HEK293 (cell line): ENCODE data around the gene A2ML1.

Experiments
- HOXA7 ChIP-seq: sonication (generic); formaldehyde crosslinking; IDR thresholded peaks from 2 replicates; pipeline ENCODE4 v1.8.1; 2022; ENCODE audit warnings: missing genetic modification reagents, borderline replicate concordance
- KLF9 ChIP-seq: fragments of 450-650 bp; formaldehyde crosslinking; IDR thresholded peaks from 2 replicates; pipeline ENCODE4 v1.5.1; 2016; ENCODE audit warnings: missing biosample characterization, missing genetic modification characterization, low read depth
- MYNN ChIP-seq: fragments of 450-650 bp; formaldehyde crosslinking; IDR thresholded peaks from 2 replicates; pipeline ENCODE4 v1.5.1; 2016; ENCODE audit warnings: missing biosample characterization, missing genetic modification characterization, borderline replicate concordance
- OVOL3 ChIP-seq: fragments of 450-650 bp; formaldehyde crosslinking; IDR thresholded peaks from 2 replicates; pipeline ENCODE4 v1.5.1; 2016; ENCODE audit warnings: missing biosample characterization, missing genetic modification characterization
- SCRT2 ChIP-seq: fragments of 450-650 bp; formaldehyde crosslinking; IDR thresholded peaks from 2 replicates; pipeline ENCODE4 v1.5.1; 2016; ENCODE audit warnings: missing biosample characterization, missing genetic modification characterization
- TSHZ1 ChIP-seq: fragments of 450-650 bp; formaldehyde crosslinking; IDR thresholded peaks from 2 replicates; pipeline ENCODE4 v1.5.1; 2016; ENCODE audit warnings: missing biosample characterization, missing genetic modification characterization, borderline replicate concordance
- WT1 ChIP-seq: fragments of 450-650 bp; formaldehyde crosslinking; IDR thresholded peaks from 2 replicates; pipeline ENCODE4 v1.5.1; 2016; ENCODE audit warnings: missing biosample characterization, missing genetic modification characterization
- ZBTB21 ChIP-seq: fragments of 450-650 bp; formaldehyde crosslinking; IDR thresholded peaks from 2 replicates; pipeline ENCODE4 v1.5.1; 2017; ENCODE audit warnings: missing biosample characterization, missing genetic modification characterization
- ZEB2 ChIP-seq: fragments of 450-650 bp; formaldehyde crosslinking; IDR thresholded peaks from 2 replicates; pipeline ENCODE4 v1.5.1; 2016; ENCODE audit warnings: missing biosample characterization, missing genetic modification characterization
- ZIC2 ChIP-seq: fragments of 450-650 bp; formaldehyde crosslinking; IDR thresholded peaks from 2 replicates; pipeline ENCODE4 v1.5.1; 2016; ENCODE audit warnings: missing biosample characterization, missing genetic modification characterization
- ZNF202 ChIP-seq: fragments of 450-650 bp; formaldehyde crosslinking; IDR thresholded peaks from 2 replicates; pipeline ENCODE4 v1.5.1; 2016; ENCODE audit warnings: missing biosample characterization, missing genetic modification characterization, borderline replicate concordance
- ZNF221 ChIP-seq: fragments of 450-650 bp; formaldehyde crosslinking; IDR thresholded peaks from 2 replicates; pipeline ENCODE4 v1.5.1; 2017; ENCODE audit warnings: missing biosample characterization, missing genetic modification characterization, borderline replicate concordance
- ZNF24 ChIP-seq: fragments of 450-650 bp; formaldehyde crosslinking; IDR thresholded peaks from 2 replicates; pipeline ENCODE4 v1.5.1; 2016; ENCODE audit warnings: missing biosample characterization, missing genetic modification characterization
- ZNF292 ChIP-seq: fragments of 450-650 bp; formaldehyde crosslinking; IDR thresholded peaks from 2 replicates; pipeline ENCODE4 v1.5.1; 2016; ENCODE audit warnings: low read depth, missing biosample characterization, missing genetic modification characterization, borderline replicate concordance
- ZNF335 ChIP-seq: fragments of 450-650 bp; formaldehyde crosslinking; conservative IDR thresholded peaks from 2 replicates; pipeline ENCODE4 v1.5.1; 2016; ENCODE audit warnings: missing biosample characterization, missing genetic modification characterization
- ZNF404 ChIP-seq: fragments of 450-650 bp; formaldehyde crosslinking; IDR thresholded peaks from 2 replicates; pipeline ENCODE4 v1.5.1; 2017; ENCODE audit warnings: missing biosample characterization, missing genetic modification characterization
- ZNF433 ChIP-seq: fragments of 450-650 bp; formaldehyde crosslinking; IDR thresholded peaks from 2 replicates; pipeline ENCODE4 v1.5.1; 2016; ENCODE audit warnings: missing biosample characterization, missing genetic modification characterization, low read depth
- ZNF529 ChIP-seq: fragments of 450-650 bp; formaldehyde crosslinking; IDR thresholded peaks from 2 replicates; pipeline ENCODE4 v1.5.1; 2017; ENCODE audit warnings: missing genetic modification characterization, missing biosample characterization; ENCODE audit not compliant: insufficient replicate concordance
- ZNF658 ChIP-seq: fragments of 450-650 bp; formaldehyde crosslinking; IDR thresholded peaks from 2 replicates; pipeline ENCODE4; 2016; ENCODE audit warnings: missing biosample characterization, missing genetic modification characterization
- ZNF660 ChIP-seq: fragments of 450-650 bp; IDR thresholded peaks from 2 replicates; pipeline ENCODE4 v1.5.1; 2018; ENCODE audit warnings: missing biosample characterization, mild to moderate bottlenecking, missing genetic modification characterization
- ZNF664 ChIP-seq: fragments of 450-650 bp; formaldehyde crosslinking; IDR thresholded peaks from 2 replicates; pipeline ENCODE4 v1.5.1; 2016; ENCODE audit warnings: missing biosample characterization, missing genetic modification characterization
- ZNF830 ChIP-seq: fragments of 450-650 bp; IDR thresholded peaks from 2 replicates; pipeline ENCODE4 v1.5.0; 2018; ENCODE audit warnings: missing biosample characterization, missing genetic modification characterization, low read depth, mild to moderate bottlenecking, moderate library complexity
- ZNF837 ChIP-seq: fragments of 450-650 bp; formaldehyde crosslinking; IDR thresholded peaks from 2 replicates; pipeline ENCODE4 v1.5.1; 2016; ENCODE audit warnings: missing biosample characterization, missing genetic modification characterization
- TF ChIP-seq, protein P1 (sequence below): fragments of 450-650 bp; formaldehyde crosslinking; IDR thresholded peaks from 2 replicates; pipeline ENCODE4 v1.5.1; 2016; ENCODE audit warnings: missing biosample characterization, missing genetic modification characterization
- TF ChIP-seq, protein P2 (sequence below): fragments of 450-650 bp; formaldehyde crosslinking; IDR thresholded peaks from 2 replicates; pipeline ENCODE4 v1.5.1; 2016; ENCODE audit warnings: missing biosample characterization, missing genetic modification characterization, borderline replicate concordance
- TF ChIP-seq, protein P3 (sequence below): fragments of 450-650 bp; formaldehyde crosslinking; conservative IDR thresholded peaks from 2 replicates; pipeline ENCODE4 v1.5.1; 2016; ENCODE audit warnings: low read depth, missing biosample characterization, missing genetic modification characterization
- TF ChIP-seq, protein P4 (sequence below): fragments of 450-650 bp; formaldehyde crosslinking; IDR thresholded peaks from 2 replicates; pipeline ENCODE4 v1.5.1; 2016; ENCODE audit warnings: missing biosample characterization, missing genetic modification characterization

The A2ML1 gene

DNA sequence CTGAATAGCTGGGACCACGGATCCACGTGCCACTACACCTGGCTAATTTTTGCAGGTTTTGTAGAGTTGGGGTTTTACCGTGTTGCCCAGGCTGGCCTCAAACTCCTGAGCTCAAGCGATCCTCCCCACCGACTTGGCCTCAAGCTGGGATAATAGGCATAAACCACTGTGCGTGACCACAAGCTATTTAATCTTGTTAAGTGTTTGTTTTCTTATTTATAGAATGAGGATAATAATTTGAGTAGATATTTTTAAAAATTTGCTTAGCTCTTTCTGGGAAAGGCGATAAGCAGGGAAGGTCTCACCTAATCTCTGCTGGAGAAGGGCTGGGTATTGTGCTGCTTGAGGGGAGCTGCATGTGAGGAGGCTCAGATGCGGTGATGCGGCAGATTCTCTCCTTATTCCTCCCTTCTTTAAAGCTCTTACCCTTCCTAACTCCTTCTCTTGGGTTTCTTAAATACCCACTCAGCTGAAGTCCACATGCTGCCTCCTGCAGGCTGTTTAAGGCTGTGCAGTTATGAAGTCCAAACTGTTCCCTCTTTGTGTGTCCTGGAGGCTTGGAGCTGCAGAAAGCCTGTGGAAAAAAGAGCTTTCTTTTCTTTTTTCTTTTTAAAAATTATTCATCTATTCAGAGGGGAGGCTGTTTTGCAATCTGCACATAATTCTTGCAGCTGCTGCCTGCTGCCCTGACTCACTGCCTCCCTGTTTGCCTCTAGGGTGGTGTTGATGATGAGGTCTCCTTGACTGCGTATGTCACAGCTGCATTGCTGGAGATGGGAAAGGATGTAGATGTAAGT lies 37.9 kb downstream of the A2ML1 start (continued):
- TF ChIP-seq, protein P1, sequence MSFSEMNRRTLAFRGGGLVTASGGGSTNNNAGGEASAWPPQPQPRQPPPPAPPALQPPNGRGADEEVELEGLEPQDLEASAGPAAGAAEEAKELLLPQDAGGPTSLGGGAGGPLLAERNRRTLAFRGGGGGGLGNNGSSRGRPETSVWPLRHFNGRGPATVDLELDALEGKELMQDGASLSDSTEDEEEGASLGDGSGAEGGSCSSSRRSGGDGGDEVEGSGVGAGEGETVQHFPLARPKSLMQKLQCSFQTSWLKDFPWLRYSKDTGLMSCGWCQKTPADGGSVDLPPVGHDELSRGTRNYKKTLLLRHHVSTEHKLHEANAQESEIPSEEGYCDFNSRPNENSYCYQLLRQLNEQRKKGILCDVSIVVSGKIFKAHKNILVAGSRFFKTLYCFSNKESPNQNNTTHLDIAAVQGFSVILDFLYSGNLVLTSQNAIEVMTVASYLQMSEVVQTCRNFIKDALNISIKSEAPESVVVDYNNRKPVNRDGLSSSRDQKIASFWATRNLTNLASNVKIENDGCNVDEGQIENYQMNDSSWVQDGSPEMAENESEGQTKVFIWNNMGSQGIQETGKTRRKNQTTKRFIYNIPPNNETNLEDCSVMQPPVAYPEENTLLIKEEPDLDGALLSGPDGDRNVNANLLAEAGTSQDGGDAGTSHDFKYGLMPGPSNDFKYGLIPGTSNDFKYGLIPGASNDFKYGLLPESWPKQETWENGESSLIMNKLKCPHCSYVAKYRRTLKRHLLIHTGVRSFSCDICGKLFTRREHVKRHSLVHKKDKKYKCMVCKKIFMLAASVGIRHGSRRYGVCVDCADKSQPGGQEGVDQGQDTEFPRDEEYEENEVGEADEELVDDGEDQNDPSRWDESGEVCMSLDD (tag by site-specific recombination): no peak
- TF ChIP-seq ZNF529 (no peak), SCRT2 (tag by site-specific recombination) (no peak), ZNF660 (tag by site-specific recombination) (peak; percentile 47), ZNF658 (tag by site-specific recombination) (no peak), ZNF830 (tag by site-specific recombination) (no peak), ZNF202 (no peak), KLF9 (tag by site-specific recombination) (no peak), ZNF292 (tag by site-specific recombination) (no peak), ZNF221 (no peak), ZBTB21 (tag by site-specific recombination) (0 out of 2 replicates have a peak, but pooled peaks have one; percentile 41), ZNF837 (no peak), TSHZ1 (tag by site-specific recombination) (no peak), OVOL3 (no peak), ZIC2 (tag by site-specific recombination) (peak; percentile 78), MYNN (tag by site-specific recombination) (no peak), HOXA7 (CRISPR knock-in tag) (no peak), WT1 (tag by site-specific recombination) (peak; percentile 97), ZNF335 (tag by site-specific recombination) (no peak), ZNF24 (tag by site-specific recombination) (0 out of 2 replicates have a peak, but pooled peaks have one; percentile 35), ZNF433 (tag by site-specific recombination) (no peak), ZEB2 (tag by site-specific recombination) (peak; percentile 78), ZNF664 (tag by site-specific recombination) (no peak), ZNF404 (no peak)
- TF ChIP-seq, protein P2, sequence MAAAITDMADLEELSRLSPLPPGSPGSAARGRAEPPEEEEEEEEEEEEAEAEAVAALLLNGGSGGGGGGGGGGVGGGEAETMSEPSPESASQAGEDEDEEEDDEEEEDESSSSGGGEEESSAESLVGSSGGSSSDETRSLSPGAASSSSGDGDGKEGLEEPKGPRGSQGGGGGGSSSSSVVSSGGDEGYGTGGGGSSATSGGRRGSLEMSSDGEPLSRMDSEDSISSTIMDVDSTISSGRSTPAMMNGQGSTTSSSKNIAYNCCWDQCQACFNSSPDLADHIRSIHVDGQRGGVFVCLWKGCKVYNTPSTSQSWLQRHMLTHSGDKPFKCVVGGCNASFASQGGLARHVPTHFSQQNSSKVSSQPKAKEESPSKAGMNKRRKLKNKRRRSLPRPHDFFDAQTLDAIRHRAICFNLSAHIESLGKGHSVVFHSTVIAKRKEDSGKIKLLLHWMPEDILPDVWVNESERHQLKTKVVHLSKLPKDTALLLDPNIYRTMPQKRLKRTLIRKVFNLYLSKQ (tag by site-specific recombination): no peak
- TF ChIP-seq, protein P3, sequence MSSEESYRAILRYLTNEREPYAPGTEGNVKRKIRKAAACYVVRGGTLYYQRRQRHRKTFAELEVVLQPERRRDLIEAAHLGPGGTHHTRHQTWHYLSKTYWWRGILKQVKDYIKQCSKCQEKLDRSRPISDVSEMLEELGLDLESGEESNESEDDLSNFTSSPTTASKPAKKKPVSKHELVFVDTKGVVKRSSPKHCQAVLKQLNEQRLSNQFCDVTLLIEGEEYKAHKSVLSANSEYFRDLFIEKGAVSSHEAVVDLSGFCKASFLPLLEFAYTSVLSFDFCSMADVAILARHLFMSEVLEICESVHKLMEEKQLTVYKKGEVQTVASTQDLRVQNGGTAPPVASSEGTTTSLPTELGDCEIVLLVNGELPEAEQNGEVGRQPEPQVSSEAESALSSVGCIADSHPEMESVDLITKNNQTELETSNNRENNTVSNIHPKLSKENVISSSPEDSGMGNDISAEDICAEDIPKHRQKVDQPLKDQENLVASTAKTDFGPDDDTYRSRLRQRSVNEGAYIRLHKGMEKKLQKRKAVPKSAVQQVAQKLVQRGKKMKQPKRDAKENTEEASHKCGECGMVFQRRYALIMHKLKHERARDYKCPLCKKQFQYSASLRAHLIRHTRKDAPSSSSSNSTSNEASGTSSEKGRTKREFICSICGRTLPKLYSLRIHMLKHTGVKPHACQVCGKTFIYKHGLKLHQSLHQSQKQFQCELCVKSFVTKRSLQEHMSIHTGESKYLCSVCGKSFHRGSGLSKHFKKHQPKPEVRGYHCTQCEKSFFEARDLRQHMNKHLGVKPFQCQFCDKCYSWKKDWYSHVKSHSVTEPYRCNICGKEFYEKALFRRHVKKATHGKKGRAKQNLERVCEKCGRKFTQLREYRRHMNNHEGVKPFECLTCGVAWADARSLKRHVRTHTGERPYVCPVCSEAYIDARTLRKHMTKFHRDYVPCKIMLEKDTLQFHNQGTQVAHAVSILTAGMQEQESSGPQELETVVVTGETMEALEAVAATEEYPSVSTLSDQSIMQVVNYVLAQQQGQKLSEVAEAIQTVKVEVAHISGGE (tag by site-specific recombination): no peak
- TF ChIP-seq, protein P4, sequence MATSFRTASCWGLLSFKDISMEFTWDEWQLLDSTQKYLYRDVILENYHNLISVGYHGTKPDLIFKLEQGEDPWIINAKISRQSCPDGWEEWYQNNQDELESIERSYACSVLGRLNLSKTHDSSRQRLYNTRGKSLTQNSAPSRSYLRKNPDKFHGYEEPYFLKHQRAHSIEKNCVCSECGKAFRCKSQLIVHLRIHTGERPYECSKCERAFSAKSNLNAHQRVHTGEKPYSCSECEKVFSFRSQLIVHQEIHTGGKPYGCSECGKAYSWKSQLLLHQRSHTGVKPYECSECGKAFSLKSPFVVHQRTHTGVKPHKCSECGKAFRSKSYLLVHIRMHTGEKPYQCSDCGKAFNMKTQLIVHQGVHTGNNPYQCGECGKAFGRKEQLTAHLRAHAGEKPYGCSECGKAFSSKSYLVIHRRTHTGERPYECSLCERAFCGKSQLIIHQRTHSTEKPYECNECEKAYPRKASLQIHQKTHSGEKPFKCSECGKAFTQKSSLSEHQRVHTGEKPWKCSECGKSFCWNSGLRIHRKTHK (tag by site-specific recombination): no peak
